Heart left ventricle (tissue), 16 donors: ENCODE results near the gene COX19. TPM values are rescaled to one million over a fixed set of nuclear protein-coding genes. Genes with fewer than 3 reads are reported as not detected.
A peak's percentile ranks its signal among the peaks of the same experiment; 100 is the strongest.

Experiments used
- ATAC-seq, 4 donors: fragments of 200-7000 bp; cut with Tn5 transposase; one replicate each; pipeline ENCODE4 v1.9.1; 2020 to 2022; ENCODE audit warnings: moderate library complexity in 4 of 4, mild to moderate bottlenecking in 3 of 4, moderate number of reproducible peaks in 1 of 4
- DNase-seq, 5 donors: peaks; one replicate each; pipeline ENCODE4 v3.0.0-alpha.2; 2020
- H3K27ac ChIP-seq, 12 donors: fragments of 200-600 bp; sonication (generic) in 4 of 12; one replicate each; pipeline versions ENCODE4 v1.5.0 to v1.8.0; 2016 to 2022; ENCODE audit warnings: mild to moderate bottlenecking in 2 of 12
- H3K27me3 ChIP-seq, 9 donors: fragments of 200-600 bp; sonication (generic) in 2 of 9; one replicate each; pipeline versions ENCODE4 v1.5.1 to v1.8.0; 2016 to 2022; ENCODE audit warnings: mild to moderate bottlenecking in 3 of 9
- H3K36me3 ChIP-seq, 9 donors: fragments of 200-600 bp; sonication (generic) in 2 of 9; one replicate each; pipeline versions ENCODE4 v1.5.0 to v1.8.0; 2018 to 2022; ENCODE audit warnings: mild to moderate bottlenecking in 2 of 9
- H3K4me1 ChIP-seq, 12 donors: fragments of 200-600 bp; sonication (generic) in 4 of 12; one replicate each; pipeline versions ENCODE4 v1.5.0 to v1.8.0; 2016 to 2022; ENCODE audit warnings: mild to moderate bottlenecking in 3 of 12
- H3K4me3 ChIP-seq, 12 donors: fragments of 200-600 bp; sonication (generic) in 4 of 12; one replicate each; pipeline versions ENCODE4 v1.5.0 to v1.8.0; 2017 to 2022; ENCODE audit warnings: mild to moderate bottlenecking in 9 of 12, moderate library complexity in 4 of 12
- H3K9me3 ChIP-seq, 12 donors: fragments of 200-600 bp; sonication (generic) in 4 of 12; one replicate each; pipeline versions ENCODE4 v1.5.0 to v1.8.0; 2016 to 2022; ENCODE audit warnings: mild to moderate bottlenecking in 1 of 12
- CTCF ChIP-seq, 12 donors: fragments of 200-600 bp; sonication (generic) in 4 of 12; IDR thresholded peaks; one replicate each; pipeline versions ENCODE4 v1.5.0 to v1.8.0; 2018 to 2022; ENCODE audit warnings: antibody characterized with exemption in 12 of 12, mild to moderate bottlenecking in 5 of 12
- POLR2A ChIP-seq, 2 donors: fragments of 450-650 bp; IDR thresholded peaks; one replicate each; pipeline ENCODE4 v1.6.1; 2017; ENCODE audit warnings: antibody characterized with exemption in 2 of 2, mild to moderate bottlenecking in 2 of 2, moderate library complexity in 2 of 2
- WGBS, 4 donors: extraction: QIAGEN DNeasy Blood & Tissue Kit in 2 of 4; methylation state at CpG; one replicate each; pipeline versions ENCODE4 v1.1.5 to v1.1.7; 2013 to 2018; 5-methylcytosine and 5-hydroxymethylcytosine counted together
- intact Hi-C, 10 donors: fragments of 100-400 bp; cut with DNase I; formaldehyde crosslinking; loops; one replicate each; pipeline versions ENCODE4 v1.11.1 to v1.14.2; 2022
- polyA plus RNA-seq, 2 donors: library from polyadenylated mRNA; stranded (reverse); fragments of 200-250 nt; gene quantifications; one replicate each; pipeline ENCODE4 v1.2.3, GENCODE V29; 2013
- total RNA-seq, 9 donors: library from RNA; depleted of rRNA in 2 of 9; stranded (reverse); fragments of >200 nt in 2 of 9; fragmentation: NEBNext Ultra II Directional in 3 of 9; extraction: Animal tissue kit (Norgen Biotek cat#: 25700) in 3 of 9; gene quantifications; one replicate each; pipeline versions ENCODE4 v1.1.0 to v1.2.4, GENCODE V29; 2016 to 2023
- donor health status: ischemic (EF 13 %, LVEDD 7.1; RV severe dilation, severe dysfunction).
- donor health status: healthy with polysubstance abuse.
- donor health status: DM: no; HTN: yes; CAD: no.
- donor health status: DM: no; HTN: no; CAD: no.
- donor health status: ischemic (EF 25% LVEDD 6.9; RV normal size, moderate dysfunction).
- donor health status: ischemic (EF 25% LVEDD 5.7; RV mildly dilated, moderate dysfunction).
- donor health status: healthy.
- donor health status: DM: yes; HTN: yes; CAD: no.
- donor health status: ischemic (EF 35%, LVEDD 5.7; RV mildly dilated, moderate dysfunction).
- donor health status: nonischemic (EF 11% LVEDD 7.7; RV severe dilation, severe dysfunction).
- donor health status: DM: yes; HTN: yes; CAD: no.
- donor health status: PGD.
- donor health status: ischemic (EF 29% LVEDD 5.4; RV normal size, mild dysfunction).
- donor health status: nonischemic (EF 23%, LVEDD 6.1; RV moderate dilation, normal function).

Gene COX19
- total and polyA plus RNA-seq, 11 donors, result 3.1 to 7.8 (median 6.5) TPM

GRCh38 chr7:935164-935873 is 40.0 kb downstream of the COX19 start:
- ATAC-seq (peak in 1 of 4 donors; percentile 31), DNase-seq (peak in 3 of 5 donors; percentile 14 to 59 (median 15))
- 82 to 86% (median 84%) methylated on average over 33 to 46 of the region's 46 CpGs for WGBS, 4 donors

GRCh38 chr7:934469-935163 is 40.7 kb downstream of the COX19 start:
- Histone ChIP-seq H3K27me3 (no peaks in the 10 kb centered on the region), H3K9me3 (no peaks in the 10 kb centered on the region), H3K36me3 (no peaks in the 10 kb centered on the region), H3K4me1 (peaks cover 0 to 5% (median 0%) of the 10 kb centered on the region in 12 donors), H3K4me3 (no peak overlapping the region), H3K27ac (no peak overlapping the region)
- 81 to 91% (median 86%) methylated on average over 24 to 34 of the region's 34 CpGs for WGBS, 4 donors
- intact Hi-C loops, result no loop called here
- DNase-seq, result peak in 3 of 5 donors; percentile 11 to 21 (median 16)
- ATAC-seq, result peak in 1 of 4 donors; percentile 19
- no peak for TF ChIP-seq CTCF (IDR thresholded peaks at IDR 0.05)
- no peak for TF ChIP-seq POLR2A (IDR thresholded peaks at IDR 0.05)

More at GRCh38 chr7:935164-935873, 40.0 kb downstream of the COX19 start:
- Histone ChIP-seq H3K36me3 (no peaks in the 10 kb centered on the region), H3K27ac (no peak overlapping the region), H3K4me1 (peaks cover 0 to 5% (median 0%) of the 10 kb centered on the region in 12 donors), H3K4me3 (no peak overlapping the region), H3K27me3 (no peaks in the 10 kb centered on the region), H3K9me3 (peaks cover 0 to under 1% (median 0%) of the 10 kb centered on the region in 12 donors)
- intact Hi-C loops, result no loop called here
- no peak for TF ChIP-seq POLR2A (IDR thresholded peaks at IDR 0.05)
- TF ChIP-seq CTCF (IDR thresholded peaks at IDR 0.05), result no peak

GRCh38 chr7:932651-932975 is 42.7 kb downstream of the COX19 start:
- intact Hi-C loops, result no loop called here
- TF ChIP-seq POLR2A (IDR thresholded peaks at IDR 0.05) (no peak), CTCF (IDR thresholded peaks at IDR 0.05) (no peak)
- ATAC-seq (no peak), DNase-seq (peak in 3 of 5 donors; percentile 4 to 51 (median 14))
- 88 to 96% (median 95%) methylated on average over 11 of the region's 11 CpGs for WGBS, 4 donors
- Histone ChIP-seq H3K27me3 (no peaks in the 10 kb centered on the region), H3K27ac (no peak overlapping the region), H3K9me3 (no peaks in the 10 kb centered on the region), H3K4me1 (peaks cover 0 to 23% (median 0%) of the 10 kb centered on the region in 12 donors), H3K4me3 (no peak overlapping the region), H3K36me3 (no peaks in the 10 kb centered on the region)

- Histone ChIP-seq H3K27me3 (no peaks in the 10 kb centered on the region), H3K9me3 (no peaks in the 10 kb centered on the region), H3K4me1 (peaks cover 0 to 24% (median 0%) of the 10 kb centered on the region in 12 donors), H3K27ac (no peak overlapping the region), H3K4me3 (no peak overlapping the region), H3K36me3 (no peaks in the 10 kb centered on the region)
- no peak for ATAC-seq
- TF ChIP-seq CTCF (IDR thresholded peaks at IDR 0.05) (no peak), POLR2A (IDR thresholded peaks at IDR 0.05) (no peak)
- peak in 3 of 5 donors; percentile 11 to 31 (median 15) for DNase-seq
- 90 to 91% (median 91%) methylated on average over 17 to 21 of the region's 21 CpGs for WGBS, 4 donors
- intact Hi-C loops, result no loop called here
These were observed 43.3 kb downstream of the COX19 start for GRCh38 chr7:931871-932650.
